GM21723 (cell line): ENCODE results near the gene CGB8.
"Not testable (repeated sequence)": the region's sequence is repeated elsewhere in the genome, so short reads cannot be mapped to it uniquely, and the experiment has no call there.

ENCODE experiments used
- ATAC-seq: cut with Tn5 transposase; IDR thresholded peaks from one replicate; pipeline ENCODE4 v1.9.1; 2021; ENCODE audit warnings: mild to moderate bottlenecking, moderate library complexity; ENCODE audit not compliant: unreplicated experiment

The CGB8 gene

GRCh38 chr19:49031642-49032301, 17.1 kb downstream of the CGB8 start, which contains the start of gene CGB2:
CGB2 (plus strand) TSS chr19:49031890; CDS start chr19:49032096, 206 bp downstream.
- not testable (repeated sequence) for ATAC-seq

GRCh38 chr19:49030323-49030722, 18.6 kb downstream of the CGB8 start:
- ATAC-seq = not testable (repeated sequence)

GRCh38 chr19:49029749-49030148, 19.2 kb downstream of the CGB8 start:
- not testable (repeated sequence) for ATAC-seq

- ATAC-seq = not testable (repeated sequence)
These were observed 20.2 kb downstream of the CGB8 start for GRCh38 chr19:49028686-49029085.

- ATAC-seq = not testable (repeated sequence)
These were observed 23.3 kb downstream of the CGB8 start for GRCh38 chr19:49025599-49025998.

GRCh38 chr19:49025088-49025487, 23.8 kb downstream of the CGB8 start:
- ATAC-seq = not testable (repeated sequence)

- not testable (repeated sequence) for ATAC-seq
These were observed 24.7 kb downstream of the CGB8 start, which contains the start of gene CGB3 for GRCh38 chr19:49024233-49024632. CGB3 (minus strand) TSS chr19:49024333; CDS start chr19:49023971, 362 bp downstream.

- no peak for ATAC-seq
These were observed 26.8 kb downstream of the CGB8 start for GRCh38 chr19:49022116-49022515.

GRCh38 chr19:49020931-49021895, 27.7 kb downstream of the CGB8 start:
- no peak for ATAC-seq

- no peak for ATAC-seq
These were observed 28.6 kb downstream of the CGB8 start for GRCh38 chr19:49020342-49020741.

- ATAC-seq = no peak
These were observed 29.5 kb downstream of the CGB8 start for GRCh38 chr19:49019242-49019932.

- not testable (repeated sequence) for ATAC-seq
These were observed 30.3 kb downstream of the CGB8 start for GRCh38 chr19:49018388-49019241.

- ATAC-seq = no peak
These were observed 31.1 kb downstream of the CGB8 start for GRCh38 chr19:49017666-49018351.

- ATAC-seq = no peak
These were observed 31.8 kb downstream of the CGB8 start, which contains the start of gene LHB for GRCh38 chr19:49017041-49017665. LHB (minus strand) TSS chr19:49017091; CDS start chr19:49017081, 10 bp downstream.

- no peak for ATAC-seq
These were observed 32.7 kb downstream of the CGB8 start for GRCh38 chr19:49016067-49016839.

GRCh38 chr19:49014870-49015255, 34.0 kb downstream of the CGB8 start:
- no peak for ATAC-seq

- ATAC-seq = no peak
These were observed 34.6 kb downstream of the CGB8 start for GRCh38 chr19:49014123-49014869.
